HG02938 (cell line): Measurements from ENCODE around the gene OR6J1.
"Not testable (repeated sequence)": the region's sequence is repeated elsewhere in the genome, so short reads cannot be mapped to it uniquely, and the experiment has no call there.

Experiments used
- ATAC-seq: cut with Tn5 transposase; IDR thresholded peaks from one replicate; pipeline ENCODE4 v1.9.1; 2021; ENCODE audit warnings: mild to moderate bottlenecking, moderate library complexity; ENCODE audit not compliant: unreplicated experiment

The OR6J1 gene

DNA sequence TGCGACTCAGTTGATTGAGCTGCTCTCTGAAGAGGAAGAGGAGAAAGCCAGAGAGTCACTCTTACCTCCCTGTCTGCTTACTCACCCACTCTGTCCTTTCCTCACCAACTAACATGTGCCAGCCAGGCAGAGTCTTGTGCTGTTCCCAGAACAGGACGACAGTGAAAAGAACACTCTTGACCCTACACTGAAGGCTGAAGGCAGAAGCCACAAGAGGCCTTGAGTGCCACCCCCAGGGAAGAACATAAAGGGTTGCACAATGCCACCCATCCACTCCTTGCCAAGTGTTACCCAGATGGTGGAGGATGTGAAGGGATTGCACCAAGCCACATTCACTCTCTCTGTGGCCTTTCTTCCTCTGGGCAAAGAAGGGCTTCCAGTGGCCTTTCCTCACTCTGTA lies 33.2 kb downstream of the OR6J1 start:
- ATAC-seq: no peak

DNA sequence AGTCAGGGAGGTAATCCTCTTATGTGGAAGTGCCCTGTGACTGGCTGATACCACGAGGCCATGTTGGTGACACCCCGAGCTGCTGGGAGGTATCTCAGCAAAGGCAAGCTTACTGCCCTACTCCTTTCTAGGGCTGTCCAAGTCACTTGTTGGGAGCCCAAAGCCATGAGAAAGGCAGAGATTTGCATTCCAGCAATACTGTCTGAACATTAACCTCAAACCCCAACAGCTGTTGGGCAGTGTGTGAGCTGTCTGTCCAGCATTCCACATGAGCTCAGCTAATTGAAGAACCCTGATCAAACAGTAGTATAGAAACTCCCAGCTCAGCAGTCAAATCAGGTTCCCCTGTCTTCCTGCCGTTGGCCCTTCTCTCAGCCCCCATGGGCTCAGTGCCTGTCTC lies 36.9 kb downstream of the OR6J1 start:
- no peak for ATAC-seq

DNA sequence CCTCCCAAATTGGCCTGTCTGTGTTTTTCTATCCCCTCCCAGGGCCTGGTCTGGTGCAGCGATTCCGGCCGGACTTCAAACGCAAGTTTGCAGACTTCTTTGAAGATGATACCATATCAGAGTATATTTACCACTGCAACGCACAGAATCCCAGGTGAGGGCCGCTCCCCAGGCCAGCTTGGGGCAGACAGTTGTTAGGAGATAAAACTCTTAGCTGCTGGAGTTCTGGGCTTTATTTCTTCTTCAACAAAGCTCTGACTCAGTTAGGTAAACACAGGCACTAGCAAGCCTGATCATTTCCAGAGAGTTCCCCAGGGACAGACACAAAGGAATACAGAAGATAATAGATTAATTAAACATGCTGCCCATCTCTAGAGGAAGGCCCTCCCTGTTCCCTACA lies 37.8 kb downstream of the OR6J1 start:
- no peak for ATAC-seq

DNA sequence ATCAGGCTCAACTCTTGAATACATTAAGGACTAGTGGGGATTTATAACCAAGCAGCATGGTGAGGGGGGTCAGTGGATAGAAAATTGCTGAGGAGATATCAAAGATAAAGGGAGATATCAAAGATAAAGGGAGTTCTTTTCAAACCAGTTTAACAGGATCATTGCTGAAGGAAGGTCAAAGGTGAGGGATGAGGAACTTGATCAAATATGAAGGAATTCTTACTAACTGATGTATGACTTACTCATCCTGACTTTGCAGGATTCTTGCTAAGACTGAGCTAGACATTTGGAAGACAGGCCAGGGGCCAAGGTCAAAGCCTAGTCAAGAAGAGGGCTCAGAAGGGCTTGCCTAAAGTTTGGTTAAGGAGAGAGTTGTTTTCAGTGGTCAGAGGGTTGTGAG lies 41.3 kb downstream of the OR6J1 start:
- ATAC-seq: no peak

DNA sequence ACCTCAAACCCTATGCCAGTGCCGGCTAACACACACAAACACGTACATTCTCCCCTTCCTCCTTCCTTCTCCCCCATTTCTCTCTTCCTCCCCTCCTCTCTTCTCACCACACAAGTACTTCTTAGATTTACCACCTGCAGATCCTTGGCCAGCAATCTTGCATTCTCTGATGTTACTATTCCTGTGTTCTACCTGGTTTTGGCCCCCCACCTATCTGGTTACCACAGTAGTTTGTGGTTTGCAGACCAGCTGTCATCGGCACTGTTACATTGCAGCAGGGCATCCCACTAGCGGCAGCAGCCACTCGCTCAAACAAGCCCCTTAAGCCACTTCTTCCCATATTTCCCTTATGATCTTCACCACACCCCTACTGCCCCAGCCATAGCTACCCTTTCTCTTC lies 42.2 kb downstream of the OR6J1 start:
- ATAC-seq: no peak

DNA sequence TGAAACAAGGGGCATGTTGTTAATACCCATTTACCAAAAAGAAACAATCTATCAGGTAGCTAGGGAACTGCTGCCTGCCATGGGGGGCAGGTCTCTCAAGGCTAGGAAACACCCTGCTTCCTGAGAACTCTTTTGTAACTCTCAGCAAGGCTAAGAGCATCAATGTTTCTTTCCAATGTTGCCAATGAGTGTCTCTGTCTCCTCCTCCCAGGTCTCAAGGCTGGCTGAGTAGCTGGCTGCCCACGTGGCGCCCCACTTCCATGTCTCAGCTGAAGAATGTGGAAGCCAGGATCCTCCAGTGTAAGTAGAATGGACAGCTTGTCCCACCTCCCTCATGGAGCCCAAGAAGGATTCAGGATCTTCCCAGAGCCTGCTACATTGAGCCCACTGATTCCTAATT lies 42.7 kb downstream of the OR6J1 start:
- no peak for ATAC-seq

DNA sequence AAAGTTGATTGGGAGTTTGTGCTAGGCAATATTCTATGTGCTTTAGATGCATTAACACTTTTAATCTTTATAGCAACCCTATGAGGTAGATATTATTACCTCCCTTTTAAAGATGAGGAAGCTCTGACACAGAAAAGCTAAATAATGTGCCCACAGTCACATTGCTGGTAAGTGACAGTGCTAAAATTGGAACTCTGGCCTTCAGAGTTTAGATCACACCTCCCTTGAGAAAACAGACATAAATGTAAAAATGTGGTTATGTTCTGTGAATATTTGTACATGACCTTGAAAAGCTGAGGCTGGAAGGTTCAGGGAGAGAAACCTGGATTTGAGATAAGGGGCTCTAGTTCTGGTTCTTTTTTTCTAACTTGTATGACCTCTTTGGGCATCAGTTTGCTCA lies 44.1 kb downstream of the OR6J1 start:
- ATAC-seq: no peak

DNA sequence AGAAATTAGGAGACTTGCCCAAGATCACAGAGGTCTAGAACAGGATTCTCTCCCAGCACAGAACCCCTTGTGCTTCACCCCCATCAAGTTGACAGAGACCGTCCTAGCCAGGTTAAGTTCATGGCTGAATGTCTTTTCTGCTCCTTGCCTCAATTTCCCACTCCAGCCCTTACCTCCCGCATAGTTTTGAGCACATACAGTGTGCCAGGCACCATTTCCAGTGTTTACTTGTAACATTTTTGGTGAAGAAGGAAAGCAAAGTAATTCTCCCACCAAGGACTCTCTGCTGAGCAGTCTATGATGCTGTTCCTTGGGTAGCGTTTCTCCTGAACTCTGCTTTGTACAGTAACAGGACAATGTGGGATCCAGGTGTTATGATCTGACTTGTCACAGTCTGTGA lies 44.8 kb downstream of the OR6J1 start:
- no peak for ATAC-seq

DNA sequence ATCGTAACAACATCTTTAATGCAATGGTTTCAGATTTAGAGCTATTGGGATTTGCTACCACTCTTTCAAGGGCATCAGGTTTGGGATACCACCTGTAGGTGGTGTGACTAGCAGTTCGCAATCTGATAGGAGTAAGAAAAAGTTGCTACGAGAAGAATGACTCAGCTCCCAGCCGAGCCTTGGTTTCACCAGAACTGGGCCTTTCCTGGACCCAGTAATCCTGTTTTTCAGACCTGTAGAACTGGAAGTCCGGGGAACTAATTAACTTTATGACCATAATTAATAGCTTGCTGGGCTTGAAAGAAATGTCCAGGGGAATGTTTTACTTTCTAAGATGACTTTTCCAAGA lies 45.3 kb downstream of the OR6J1 start:
- peak; percentile 37 for ATAC-seq

DNA sequence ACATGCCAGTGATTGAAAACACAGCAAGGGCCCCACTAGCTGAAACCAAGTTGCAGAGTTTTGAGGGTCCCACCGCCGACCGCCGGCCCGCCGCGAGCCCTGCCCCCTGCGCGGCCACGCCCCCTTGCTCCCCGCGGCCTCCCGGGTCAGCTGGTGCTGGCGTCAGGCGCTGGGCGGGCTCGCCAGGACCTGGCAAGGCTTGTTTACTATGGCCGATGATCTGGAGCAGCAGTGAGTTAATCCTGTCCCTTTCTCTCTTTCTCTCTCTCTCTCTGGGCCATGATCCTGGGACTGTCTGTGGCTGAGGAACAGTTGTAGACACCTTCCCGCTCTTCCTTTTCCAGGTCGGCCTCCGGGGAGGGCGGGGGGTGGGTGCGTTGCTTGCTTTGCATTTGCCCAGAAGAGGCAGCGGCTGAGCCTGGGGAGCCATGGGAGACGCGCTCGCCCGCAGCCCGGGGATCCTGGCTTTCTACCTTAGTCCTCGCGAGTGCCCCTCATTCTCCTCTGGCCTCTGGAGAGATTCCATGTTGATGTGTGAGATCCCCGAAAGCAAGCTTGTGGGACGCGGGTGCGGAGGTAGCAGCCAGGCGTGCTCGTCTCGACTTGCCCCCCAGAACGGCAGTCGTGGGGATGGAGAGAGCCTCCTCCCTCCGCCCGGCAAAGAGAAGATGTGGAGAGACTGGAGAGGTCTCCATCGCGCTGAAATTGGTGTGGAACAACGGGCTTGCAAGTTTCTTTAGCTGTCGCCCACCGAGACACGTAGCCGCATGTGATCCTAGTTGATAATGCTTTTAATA lies 45.9 kb downstream of the OR6J1 start, which contains the start of gene ABHD4:
ABHD4 (plus strand) TSS at position 202 of the 797 bp plus-strand sequence; CDS start at position 209, 7 bp downstream.
- ATAC-seq: peak; percentile 72

DNA sequence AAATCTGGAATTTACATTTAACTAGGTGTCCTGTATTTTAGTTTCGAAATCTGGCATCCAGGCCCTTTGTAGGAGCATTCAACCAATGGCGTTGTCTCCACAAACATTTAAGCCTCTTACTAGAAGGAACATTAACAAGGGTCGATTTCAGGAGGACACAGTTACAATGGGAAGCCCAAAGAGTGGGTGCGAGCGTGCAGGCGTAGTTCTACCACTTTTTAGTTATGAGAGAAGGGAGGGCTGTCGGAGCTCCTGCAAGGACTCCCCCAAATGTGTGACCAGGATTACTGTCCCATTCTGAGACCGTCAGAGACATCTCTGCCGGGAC lies 46.4 kb downstream of the OR6J1 start:
- ATAC-seq: no peak

DNA sequence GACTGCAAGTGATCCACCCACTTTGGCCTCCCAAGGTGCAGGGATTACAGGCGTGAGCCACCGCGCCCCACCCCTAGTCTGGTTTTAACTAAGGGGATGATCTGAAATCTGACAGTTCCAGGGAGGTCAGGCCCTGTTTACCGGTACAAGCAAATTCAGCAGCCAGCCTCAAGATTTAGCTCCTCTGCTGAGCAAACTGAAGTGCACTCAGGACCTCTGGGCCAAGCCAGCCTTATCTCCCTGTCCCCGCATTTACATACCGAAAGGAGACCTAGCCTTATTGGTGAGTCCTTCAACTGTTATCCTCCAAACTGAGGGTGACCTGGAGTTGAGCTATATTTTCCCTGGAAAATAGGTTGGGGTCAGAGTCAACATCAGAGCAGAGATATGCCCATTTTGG lies 46.9 kb downstream of the OR6J1 start:
- no peak for ATAC-seq

DNA sequence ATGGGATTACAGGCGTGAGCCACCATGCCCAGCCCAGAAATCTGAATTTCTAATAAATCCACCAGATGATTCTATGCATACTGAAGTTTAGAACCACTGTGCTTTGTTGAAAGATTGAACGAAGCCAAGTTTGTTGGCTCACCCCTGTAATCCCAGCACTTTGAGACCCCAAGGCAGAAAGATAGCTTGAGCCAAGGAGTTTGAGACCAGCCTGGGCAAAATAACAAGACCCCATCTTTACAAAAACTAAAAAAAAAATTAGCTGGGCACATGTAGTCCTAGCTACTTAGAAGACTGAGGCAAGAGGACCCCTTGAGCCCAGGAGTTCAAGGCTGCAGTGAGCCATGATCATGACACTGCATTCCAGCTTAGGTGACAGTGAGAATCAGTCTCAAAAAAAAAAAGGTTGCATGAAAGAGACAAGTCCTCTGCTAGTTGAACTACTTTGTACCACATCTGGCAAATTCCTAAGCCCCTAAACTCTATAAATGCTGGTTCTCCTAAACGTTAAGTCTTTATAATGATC lies 47.7 kb downstream of the OR6J1 start:
- no peak for ATAC-seq

DNA sequence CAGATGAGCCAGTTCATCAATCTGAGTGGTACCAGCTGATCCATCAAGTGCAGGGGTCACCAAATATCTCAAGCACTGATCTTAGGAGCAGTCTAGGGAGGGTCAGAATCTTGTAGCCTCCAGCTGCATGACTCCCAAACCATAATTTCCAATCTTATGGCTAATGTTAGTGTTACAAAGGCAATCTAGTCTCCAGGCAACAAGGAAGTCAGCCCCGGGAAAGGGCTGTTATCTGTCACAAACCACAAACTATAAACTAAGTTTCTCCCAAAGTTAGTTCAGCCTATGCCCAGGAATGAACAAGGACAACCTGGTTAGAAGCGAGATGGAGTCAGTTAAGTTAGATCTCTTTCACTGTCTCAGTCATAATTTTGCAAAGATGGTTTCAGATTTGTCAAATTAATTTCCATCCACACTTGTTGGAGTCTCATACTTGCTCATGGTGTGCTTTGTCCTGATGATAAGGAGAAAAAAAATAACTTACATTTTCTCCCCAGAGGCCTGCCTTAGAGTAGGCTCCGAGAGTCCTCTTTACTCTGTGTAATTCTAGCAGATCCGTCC lies 49.9 kb downstream of the OR6J1 start:
- ATAC-seq: no peak

DNA sequence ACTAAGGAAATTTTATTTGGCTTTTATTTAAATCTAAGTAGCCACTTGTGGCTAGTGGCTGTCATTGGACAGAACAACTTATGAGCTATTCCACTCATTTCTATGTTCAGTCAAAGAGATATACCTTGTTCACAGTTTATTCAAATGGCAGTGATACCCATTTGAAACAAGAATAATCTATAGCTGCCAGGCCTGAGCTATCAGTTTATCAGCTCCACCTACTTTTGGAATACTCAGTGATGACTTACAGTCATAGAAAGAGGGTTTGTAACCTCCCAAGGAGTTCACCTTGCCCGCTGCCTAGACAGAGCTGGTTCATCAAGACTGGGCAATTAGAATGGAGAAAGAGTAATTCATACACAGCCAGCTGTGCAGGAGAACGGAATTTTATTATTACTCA lies 50.6 kb downstream of the OR6J1 start:
- ATAC-seq: no peak

DNA sequence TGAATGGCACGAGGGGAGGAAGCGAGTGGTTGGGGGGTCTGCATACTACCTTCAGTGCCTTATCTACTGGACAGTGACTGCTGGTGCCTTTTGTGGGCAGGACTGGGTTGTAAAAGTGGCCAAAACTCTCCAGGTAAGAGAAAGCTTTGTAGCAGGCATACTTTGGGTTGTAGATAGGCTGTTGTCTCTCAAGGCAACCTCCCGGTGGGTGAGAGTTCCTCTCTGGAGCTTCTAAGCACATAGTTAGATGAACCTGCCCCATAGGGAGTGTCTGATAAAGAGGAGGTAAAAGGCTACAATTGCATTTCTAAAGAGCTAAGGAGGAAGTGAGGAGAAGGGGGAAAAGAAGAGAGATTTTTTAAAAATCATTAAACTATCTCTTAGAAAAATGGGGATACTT lies 51.0 kb downstream of the OR6J1 start:
- no peak for ATAC-seq

DNA sequence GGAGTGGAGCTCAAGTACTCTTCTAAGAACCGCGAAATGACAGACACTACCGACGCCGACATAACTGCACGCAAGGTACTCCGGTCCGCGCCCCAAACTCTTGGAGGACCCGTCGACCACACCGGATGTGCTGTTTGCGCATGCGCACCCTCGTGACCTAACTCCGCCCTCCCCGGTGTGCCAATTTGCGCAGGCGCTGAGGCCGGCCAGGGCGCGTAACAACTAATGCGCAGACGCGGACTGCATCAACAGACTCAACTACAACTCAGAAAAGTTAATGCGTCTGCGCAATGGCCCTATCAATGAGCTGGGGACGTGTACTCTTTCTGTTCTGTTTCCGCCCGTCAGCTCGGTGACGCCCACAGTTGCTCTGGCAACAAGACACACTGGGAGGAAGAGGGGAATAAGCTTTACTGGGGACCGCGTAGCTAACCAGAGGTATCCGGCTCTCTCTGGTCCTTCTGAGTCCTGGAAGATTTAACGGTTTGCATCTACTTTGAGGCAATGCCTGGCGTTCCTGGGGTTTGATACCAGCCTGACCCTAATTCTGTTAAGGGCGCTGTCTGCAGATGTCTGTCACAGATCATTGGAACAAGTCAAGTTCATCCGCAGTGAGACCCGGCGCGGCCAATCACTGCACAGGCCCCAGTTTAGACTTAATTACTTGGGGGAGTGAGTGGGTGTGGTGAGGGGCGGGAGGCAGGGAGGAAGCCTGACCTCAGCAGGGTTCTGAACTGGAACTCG lies 54.9 kb downstream of the OR6J1 start, which contains the start of gene DAD1:
DAD1 (minus strand) TSS at position 129 of the 744 bp plus-strand sequence; CDS start at position 62, 67 bp downstream.
- ATAC-seq: peak; percentile 79

DNA sequence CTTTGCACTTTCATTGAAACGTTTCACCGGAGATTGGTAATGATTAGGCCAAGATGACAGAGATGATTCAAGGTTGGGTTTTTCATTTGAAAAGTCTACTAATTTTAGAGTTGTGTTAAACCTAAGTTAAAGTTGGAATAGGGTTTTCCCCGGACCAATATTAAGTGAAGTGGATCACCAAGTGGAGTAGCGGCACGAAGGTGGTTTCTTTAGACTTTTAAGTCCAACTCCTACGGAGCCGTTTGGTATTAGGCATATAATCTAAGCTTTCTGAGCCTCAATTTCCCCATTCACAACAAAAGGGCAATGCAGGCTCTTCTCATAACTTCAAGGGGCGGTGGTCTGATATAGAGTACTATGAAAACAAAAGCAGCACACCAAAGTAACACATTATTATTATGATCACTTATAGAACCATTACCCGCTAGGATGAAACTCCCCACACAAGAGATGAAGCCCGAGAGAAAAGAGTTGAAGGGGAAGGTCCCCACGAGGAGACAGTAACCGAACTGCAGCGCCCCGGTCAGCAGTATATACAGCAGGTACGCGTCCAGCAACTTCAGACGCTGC lies 55.5 kb downstream of the OR6J1 start:
- no peak for ATAC-seq

DNA sequence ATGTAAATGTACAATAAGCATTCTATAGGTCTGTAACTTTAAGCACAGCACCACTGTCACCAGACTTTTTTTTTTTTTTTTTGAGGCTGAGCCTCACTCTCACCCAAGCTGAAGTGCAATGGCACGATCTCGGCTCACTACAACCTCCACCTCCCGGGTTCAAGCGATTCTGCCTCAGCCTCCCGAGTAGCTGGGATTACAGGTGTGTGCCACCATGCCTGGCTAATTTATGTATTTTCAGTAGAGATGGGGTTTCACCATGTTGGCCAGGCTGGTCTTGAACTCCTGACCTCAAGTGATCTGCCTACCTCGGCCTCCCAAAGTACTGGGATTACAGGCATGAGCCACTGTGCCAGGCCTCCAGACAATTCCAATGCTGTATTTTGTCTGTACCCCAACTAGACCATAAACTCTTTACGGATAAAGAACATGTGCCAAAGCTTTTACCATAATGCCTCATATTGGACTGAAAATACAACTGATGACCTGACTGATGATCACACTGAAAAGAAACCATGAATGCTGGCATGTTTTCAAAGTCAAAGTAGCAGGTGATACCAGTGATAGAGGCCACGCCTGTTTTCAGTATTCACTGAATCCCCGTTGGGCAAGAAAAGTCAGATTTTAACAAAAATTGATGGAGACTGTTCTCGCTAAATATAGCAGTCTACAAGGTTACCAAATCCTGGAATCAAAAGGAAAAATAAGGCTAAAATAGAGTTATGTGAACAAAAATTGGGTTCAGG lies 56.3 kb downstream of the OR6J1 start:
- ATAC-seq: not testable (repeated sequence)

DNA sequence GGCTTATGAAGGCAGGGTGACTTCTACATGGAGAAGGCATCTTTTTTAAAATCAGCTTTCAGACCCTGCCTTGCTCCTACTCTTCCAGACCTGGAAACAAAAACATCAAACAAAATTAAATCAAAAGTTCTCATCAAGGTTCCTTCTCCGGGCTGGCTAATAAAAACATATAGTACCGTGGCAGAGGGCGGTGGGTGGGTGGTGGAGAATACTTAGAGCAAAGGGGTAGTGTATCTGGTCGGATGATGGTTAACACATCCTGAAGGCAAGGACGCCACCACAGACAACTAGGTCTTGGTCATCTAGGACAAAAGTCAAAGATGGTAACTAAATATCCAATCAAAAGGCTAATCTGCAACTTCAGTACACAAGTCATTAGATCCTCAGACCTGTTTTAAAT lies 56.9 kb downstream of the OR6J1 start:
- no peak for ATAC-seq

DNA sequence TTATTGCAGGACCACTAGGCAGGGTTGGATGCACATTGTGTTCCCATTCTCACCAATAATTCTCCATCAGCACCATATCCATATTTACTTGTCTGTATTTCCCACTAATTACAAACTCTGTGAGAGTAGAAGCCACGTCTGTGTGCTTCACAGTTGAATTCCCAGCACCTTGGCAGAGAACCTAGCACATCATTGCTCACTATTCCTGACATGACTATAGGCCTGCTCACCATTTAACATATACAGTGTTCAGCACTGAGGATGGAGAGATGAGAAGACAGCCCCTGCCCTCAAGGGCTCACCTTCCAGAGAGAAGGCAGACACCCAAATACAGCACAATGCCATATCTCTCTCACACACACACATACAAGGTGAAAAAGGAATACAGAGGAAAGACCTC lies 60.2 kb downstream of the OR6J1 start:
- no peak for ATAC-seq
